Activated CD8-positive, alpha-beta T cell treated with anti-CD3 and anti-CD28 coated beads, Interleukin-2, amount 10 ng/mL, durations not matched to agents 7 days and 5 days (primary cell): ENCODE measurements around the gene AHRR. TPM values are rescaled to one million over a fixed set of nuclear protein-coding genes. Genes with fewer than 3 reads are reported as not detected.
A peak's percentile ranks its signal among the peaks of the same experiment; 100 is the strongest.

Experiments used
- ATAC-seq: fragments of 150-1000 bp; cut with Tn5 transposase; one replicate; pipeline ENCODE4 v1.10.0; 2021; ENCODE audit warnings: moderate library complexity
- CTCF ChIA-PET: fragments of 350-600 bp; sonication (Branson Sonifier 250); formaldehyde crosslinking; loops from one replicate; lab custom pipeline; 2021; ENCODE audit warnings: antibody characterized with exemption; lab: Charles Lee
- POLR2A ChIA-PET: fragments of 350-600 bp; sonication (Branson Sonifier 250); formaldehyde crosslinking; loops from one replicate; lab custom pipeline; 2021; ENCODE audit warnings: antibody characterized with exemption; lab: Charles Lee
- DNase-seq: peaks from one replicate; pipeline ENCODE4 v3.0.0-alpha.2; 2020
- H3K27ac Mint-ChIP-seq: one replicate; pipeline ENCODE4 v1.8.0; 2021; ENCODE audit warnings: mild to moderate bottlenecking, mixed read lengths
- H3K27me3 Mint-ChIP-seq: one replicate; pipeline ENCODE4 v1.8.0; 2021; ENCODE audit warnings: low read depth, mixed read lengths
- H3K36me3 Mint-ChIP-seq: one replicate; pipeline ENCODE4 v1.8.0; 2021; ENCODE audit warnings: low read depth, mixed read lengths
- H3K4me1 Mint-ChIP-seq: one replicate; pipeline ENCODE4 v1.8.0; 2021; ENCODE audit warnings: low read depth, mixed read lengths
- H3K4me3 Mint-ChIP-seq: one replicate; pipeline ENCODE4 v1.8.0; 2021; ENCODE audit warnings: mild to moderate bottlenecking, mixed read lengths
- H3K9me3 Mint-ChIP-seq: one replicate; pipeline ENCODE4 v1.8.0; 2022; ENCODE audit warnings: mixed read lengths; ENCODE audit not compliant: insufficient read depth
- total RNA-seq, 2 experiments: library from RNA; stranded (reverse); gene quantifications; one replicate each; pipeline ENCODE4 v1.2.3, GENCODE V29; 2021

AHRR gene
- total RNA-seq, 2 experiments from 2014 or later = 56.1 to 57.2 TPM

DNA sequence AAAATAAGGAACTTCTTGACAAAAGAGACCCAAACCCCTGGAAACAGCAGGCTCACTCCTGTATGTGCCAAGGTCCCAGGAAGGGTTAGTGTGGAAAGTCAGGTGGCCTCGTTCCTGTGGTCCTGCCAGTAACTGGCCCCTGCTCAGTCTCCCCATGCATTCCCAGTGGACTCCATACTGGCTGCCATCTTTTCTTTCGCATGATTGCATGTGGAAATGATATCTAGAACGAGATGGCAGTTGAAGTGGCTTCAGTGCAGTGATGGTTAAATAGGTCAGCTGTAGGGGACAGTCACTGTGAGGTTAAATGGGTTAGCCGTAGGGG lies 30.4 kb downstream of the AHRR start:
- H3K27me3 Mint-ChIP-seq = no peaks in the 10 kb centered on the region
- H3K9me3 Mint-ChIP-seq = no peaks in the 10 kb centered on the region
- peaks cover 23% of the 10 kb centered on the region for H3K4me1 Mint-ChIP-seq
- H3K36me3 Mint-ChIP-seq = peaks cover 60% of the 10 kb centered on the region
- DNase-seq (no peak), ATAC-seq (no peak)
- H3K4me3 Mint-ChIP-seq = no peak overlapping the region
- CTCF ChIA-PET = interaction anchor here (1.0 kb wide), 1 partner anchor 13 kb away, joined by 3 read pairs; no protein-coding TSS in a partner anchor
- H3K27ac Mint-ChIP-seq = no peak overlapping the region
- POLR2A ChIA-PET = no interaction called here

DNA sequence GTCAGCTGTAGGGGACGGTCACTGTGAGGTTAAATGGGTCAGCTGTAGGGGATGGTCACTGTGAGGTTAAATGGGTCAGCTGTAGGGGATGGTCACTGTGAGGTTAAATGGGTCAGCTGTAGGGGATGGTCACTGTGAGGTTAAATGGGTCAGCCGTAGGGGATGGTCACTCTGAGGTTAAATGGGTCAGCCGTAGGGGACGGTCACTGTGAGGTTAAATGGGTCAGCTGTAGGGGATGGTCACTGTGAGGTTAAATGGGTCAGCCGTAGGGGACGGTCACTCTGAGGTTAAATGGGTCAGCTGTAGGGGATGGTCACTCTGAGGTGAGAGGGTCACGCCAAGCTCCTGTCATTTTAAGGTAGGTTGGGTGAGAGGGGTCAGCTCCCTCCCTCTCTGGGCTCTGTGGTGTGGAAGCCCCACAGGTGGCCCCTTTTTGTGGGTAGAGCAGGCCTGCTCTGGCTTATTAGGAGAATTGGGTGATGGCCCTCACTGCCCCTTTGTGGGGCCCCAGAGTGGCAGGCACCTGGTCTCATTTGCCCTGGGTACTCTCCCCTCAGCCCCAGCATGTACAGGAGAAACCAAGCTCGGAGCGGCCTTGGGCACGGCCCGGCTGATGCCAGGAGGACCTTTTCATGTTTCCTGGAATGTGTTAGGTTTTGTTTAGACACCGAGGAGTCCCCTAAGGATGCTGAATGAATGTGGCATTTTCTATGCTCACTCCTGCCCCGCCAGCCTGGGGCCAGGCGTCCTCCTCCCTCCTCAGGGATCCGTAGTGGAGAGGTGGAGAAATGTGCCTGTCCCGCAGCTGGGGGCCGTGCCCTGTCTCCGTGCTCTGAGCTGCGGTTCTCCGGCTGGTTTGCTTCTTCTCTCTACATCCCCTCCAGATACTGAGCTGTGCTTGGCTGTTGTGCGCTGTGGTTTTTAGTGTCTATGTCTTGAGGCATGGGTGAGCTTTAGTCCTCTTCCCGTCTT lies 31.4 kb downstream of the AHRR start:
- no peak overlapping the region for H3K4me3 Mint-ChIP-seq
- H3K36me3 Mint-ChIP-seq = peaks cover 53% of the 10 kb centered on the region
- peaks cover 17% of the 10 kb centered on the region for H3K4me1 Mint-ChIP-seq
- CTCF ChIA-PET = interaction anchor here (1.1 kb wide), 3 partner anchors 9 to 94 kb away, joined by 3 to 4 read pairs (median 3); no protein-coding TSS in a partner anchor
- no peaks in the 10 kb centered on the region for H3K27me3 Mint-ChIP-seq
- ATAC-seq = peak; percentile 28
- DNase-seq = peak; percentile 20
- no peaks in the 10 kb centered on the region for H3K9me3 Mint-ChIP-seq
- POLR2A ChIA-PET = interaction anchor here (0.6 to 1.6 kb wide), 4 partner anchors 16 to 775 kb away, joined by 3 to 4 read pairs (median 4); no protein-coding TSS in a partner anchor
- H3K27ac Mint-ChIP-seq = no peak overlapping the region

DNA sequence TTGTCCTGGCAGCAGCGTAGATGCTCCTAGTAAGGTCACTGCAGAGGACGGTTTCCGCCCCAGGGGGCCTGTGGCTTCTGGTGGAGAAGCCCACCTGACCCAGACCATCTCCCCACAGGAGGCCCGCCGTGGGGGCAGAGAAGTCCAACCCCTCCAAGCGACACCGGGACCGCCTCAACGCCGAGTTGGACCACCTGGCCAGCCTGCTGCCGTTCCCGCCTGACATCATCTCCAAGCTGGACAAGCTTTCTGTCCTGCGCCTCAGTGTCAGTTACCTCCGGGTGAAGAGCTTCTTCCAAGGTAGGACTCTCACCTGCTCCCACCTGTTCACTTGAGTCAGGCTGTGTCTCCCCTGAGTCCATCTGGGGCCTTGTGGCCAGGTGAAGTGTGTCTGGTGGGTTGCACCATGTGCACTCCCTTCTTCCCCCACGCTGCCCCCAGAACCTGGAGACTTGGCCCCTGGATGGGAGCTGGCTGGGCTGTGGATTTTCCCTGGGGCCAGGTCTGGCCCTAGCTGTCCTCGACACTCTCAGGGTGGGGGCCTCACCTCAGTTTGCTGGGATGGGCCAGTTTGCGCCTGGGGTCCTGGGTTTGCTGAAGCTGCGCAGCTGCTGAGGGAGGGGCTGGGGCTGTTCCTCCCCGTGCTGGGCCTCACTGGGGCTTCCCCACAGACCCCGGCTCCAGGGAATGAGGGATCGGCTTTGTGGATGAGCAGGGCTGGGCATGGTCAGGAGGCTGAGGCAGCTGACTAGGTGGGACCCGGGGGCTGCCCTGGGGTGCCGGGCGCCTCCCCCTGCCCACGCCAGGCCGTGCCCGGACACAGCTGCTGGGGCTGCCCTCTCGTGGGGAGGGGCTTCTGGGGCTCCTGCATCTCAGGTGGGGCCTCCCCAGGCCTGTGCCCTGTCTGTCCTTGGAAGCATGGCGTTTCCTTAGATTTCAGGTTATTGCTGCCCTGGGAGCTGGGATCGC lies 32.4 kb downstream of the AHRR start:
- ChIA-PET CTCF (interaction anchor here (1.1 kb wide), 3 partner anchors 10 to 93 kb away, joined by 3 to 4 read pairs (median 3); no protein-coding TSS in a partner anchor), POLR2A (interaction anchor here (0.6 to 1.6 kb wide), 5 partner anchors 8 to 774 kb away, joined by 3 to 4 read pairs (median 3); no protein-coding TSS in a partner anchor)
- DNase-seq = no peak
- peaks cover 46% of the 10 kb centered on the region for H3K36me3 Mint-ChIP-seq
- no peak overlapping the region for H3K27ac Mint-ChIP-seq
- H3K4me3 Mint-ChIP-seq = no peak overlapping the region
- ATAC-seq = peak; percentile 37
- no peaks in the 10 kb centered on the region for H3K9me3 Mint-ChIP-seq
- peaks cover 12% of the 10 kb centered on the region for H3K4me1 Mint-ChIP-seq
- no peaks in the 10 kb centered on the region for H3K27me3 Mint-ChIP-seq

DNA sequence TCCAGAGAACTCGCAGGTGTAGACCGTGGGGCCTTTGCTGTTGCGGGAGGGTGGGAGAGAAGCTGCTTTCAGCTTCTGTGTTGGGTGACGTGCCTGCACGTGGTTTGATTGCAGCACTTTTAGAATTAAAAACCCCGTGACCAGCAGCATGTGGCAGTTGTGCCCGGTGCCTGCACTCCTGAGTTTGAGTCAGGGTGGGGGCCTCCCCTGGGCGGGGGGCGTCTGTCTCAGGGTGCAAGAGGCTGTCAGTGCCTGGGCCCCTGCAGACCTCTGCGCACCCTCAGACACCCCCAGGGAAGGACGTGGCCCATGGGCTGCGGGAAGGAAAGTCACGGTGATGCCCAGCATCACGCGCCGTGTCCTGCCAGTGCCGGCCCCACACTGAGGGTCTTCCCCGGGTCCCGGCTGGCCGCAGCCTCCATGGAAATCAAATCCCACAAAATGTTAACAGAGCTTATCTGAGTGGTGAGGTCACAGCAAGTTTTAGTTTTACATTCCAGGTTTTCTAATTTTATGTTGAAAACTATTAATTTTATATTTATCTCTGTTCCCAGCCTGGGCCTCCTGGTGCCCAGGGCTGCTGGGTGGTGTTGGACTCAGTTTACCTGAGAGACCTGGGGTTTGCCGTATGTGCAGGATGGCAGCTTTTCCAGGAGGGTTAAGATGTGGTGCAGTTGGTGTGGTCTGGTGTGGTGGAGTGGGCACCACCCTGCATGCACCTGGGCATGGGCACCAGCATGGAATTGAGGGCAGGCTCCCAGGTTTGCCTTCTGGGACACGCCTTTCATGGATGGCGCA lies 33.3 kb downstream of the AHRR start:
- no peak overlapping the region for H3K27ac Mint-ChIP-seq
- no peaks in the 10 kb centered on the region for H3K27me3 Mint-ChIP-seq
- no peak overlapping the region for H3K4me3 Mint-ChIP-seq
- POLR2A ChIA-PET = interaction anchor here (0.8 to 1.6 kb wide), 2 partner anchors 9 to 38 kb away, joined by 3 to 4 read pairs; no protein-coding TSS in a partner anchor
- ATAC-seq (no peak), DNase-seq (no peak)
- peaks cover 12% of the 10 kb centered on the region for H3K4me1 Mint-ChIP-seq
- CTCF ChIA-PET = no interaction called here
- H3K9me3 Mint-ChIP-seq = no peaks in the 10 kb centered on the region
- peaks cover 47% of the 10 kb centered on the region for H3K36me3 Mint-ChIP-seq

DNA sequence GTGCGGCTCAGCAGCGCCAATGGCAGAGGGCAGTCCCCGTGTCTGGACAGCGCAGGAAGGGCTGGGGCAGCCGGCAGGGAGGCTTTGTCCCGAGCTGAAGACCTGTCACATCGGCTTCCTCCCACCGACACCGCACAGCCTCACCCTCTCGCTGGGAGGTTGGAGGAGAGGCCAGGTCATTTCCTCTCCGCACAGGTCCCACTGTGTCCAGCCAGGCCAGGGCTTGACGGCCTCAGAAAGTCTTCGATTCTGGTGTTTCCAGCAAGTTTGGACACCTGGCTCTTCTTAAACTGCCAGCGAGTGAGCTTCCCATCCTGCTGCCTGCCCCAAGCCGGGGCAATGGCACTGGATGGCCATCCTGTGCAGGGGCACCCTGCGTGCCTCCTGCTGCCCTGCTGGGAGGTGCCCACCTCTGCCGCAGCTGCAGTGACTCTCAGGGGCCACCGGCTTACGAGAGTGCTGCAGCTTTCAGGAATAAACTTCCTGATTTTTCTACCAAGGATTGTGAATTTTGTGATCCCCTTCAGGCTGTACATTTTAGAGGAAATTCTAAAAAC lies 33.9 kb downstream of the AHRR start:
- Mint-ChIP-seq H3K27ac (peak overlapping the region; percentile 54), H3K4me3 (no peak overlapping the region), H3K9me3 (no peaks in the 10 kb centered on the region), H3K36me3 (peaks cover 47% of the 10 kb centered on the region), H3K4me1 (peaks cover 8% of the 10 kb centered on the region), H3K27me3 (no peaks in the 10 kb centered on the region)
- ATAC-seq (no peak), DNase-seq (no peak)
- CTCF ChIA-PET = no interaction called here
- POLR2A ChIA-PET = no interaction called here

DNA sequence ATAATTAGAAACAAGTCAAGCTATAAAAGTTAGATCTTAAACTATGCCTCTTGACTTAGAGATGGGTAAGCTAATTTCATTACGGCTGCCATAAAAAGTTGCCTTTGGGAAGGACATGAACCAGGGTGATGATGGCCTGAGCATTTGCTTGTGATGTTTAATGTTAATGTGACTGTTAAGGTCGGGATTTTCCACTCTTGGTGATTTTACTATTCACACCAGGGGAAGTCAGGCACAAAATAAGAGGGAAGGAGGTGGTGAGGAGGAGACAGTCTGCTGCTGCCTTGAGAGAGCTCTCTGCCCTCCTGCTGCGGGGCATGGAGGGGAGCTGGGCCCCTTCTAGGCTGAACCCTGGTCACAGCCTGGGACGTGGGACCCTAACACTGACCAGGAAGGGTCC lies 34.4 kb downstream of the AHRR start:
- no peaks in the 10 kb centered on the region for H3K9me3 Mint-ChIP-seq
- H3K36me3 Mint-ChIP-seq = peaks cover 46% of the 10 kb centered on the region
- ChIA-PET CTCF (no interaction called here), POLR2A (no interaction called here)
- ATAC-seq = no peak
- DNase-seq = no peak
- peaks cover 4% of the 10 kb centered on the region for H3K4me1 Mint-ChIP-seq
- no peak overlapping the region for H3K4me3 Mint-ChIP-seq
- no peaks in the 10 kb centered on the region for H3K27me3 Mint-ChIP-seq
- peak overlapping the region; percentile 54 for H3K27ac Mint-ChIP-seq

DNA sequence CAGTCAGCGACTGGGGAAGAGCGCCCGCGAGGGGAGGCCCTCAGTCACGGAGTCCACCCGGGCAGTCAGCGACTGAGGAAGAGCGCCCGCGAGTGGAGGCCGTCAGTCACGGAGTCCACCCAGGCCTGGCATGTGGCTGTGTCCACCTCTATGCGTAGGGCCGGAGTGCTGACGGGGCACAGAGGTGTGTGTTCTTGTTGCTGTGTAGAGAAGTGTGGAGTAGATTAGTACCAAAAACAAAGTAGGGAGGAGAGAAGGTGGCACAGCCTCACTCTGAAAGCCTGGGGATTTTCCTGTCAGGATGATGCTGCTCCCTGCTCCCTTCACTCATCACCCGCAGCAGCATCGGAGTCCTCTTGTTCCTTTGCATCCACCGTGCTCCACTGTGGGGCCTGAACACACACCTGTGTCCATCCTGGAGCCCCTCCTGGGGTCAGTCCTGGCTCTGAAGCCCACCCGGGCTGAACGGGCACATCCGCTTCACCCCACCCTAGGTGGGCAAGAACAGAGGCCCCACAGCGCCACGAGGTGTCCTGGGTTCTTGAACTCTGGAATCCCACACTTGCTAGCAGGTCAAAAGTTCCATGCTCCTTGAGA lies 37.9 kb downstream of the AHRR start:
- ChIA-PET CTCF (no interaction called here), POLR2A (no interaction called here)
- peaks cover 7% of the 10 kb centered on the region for H3K9me3 Mint-ChIP-seq
- H3K4me1 Mint-ChIP-seq = no peaks in the 10 kb centered on the region
- ATAC-seq (no peak), DNase-seq (no peak)
- H3K27me3 Mint-ChIP-seq = no peaks in the 10 kb centered on the region
- peaks cover 62% of the 10 kb centered on the region for H3K36me3 Mint-ChIP-seq
- H3K27ac Mint-ChIP-seq = no peak overlapping the region
- no peak overlapping the region for H3K4me3 Mint-ChIP-seq

DNA sequence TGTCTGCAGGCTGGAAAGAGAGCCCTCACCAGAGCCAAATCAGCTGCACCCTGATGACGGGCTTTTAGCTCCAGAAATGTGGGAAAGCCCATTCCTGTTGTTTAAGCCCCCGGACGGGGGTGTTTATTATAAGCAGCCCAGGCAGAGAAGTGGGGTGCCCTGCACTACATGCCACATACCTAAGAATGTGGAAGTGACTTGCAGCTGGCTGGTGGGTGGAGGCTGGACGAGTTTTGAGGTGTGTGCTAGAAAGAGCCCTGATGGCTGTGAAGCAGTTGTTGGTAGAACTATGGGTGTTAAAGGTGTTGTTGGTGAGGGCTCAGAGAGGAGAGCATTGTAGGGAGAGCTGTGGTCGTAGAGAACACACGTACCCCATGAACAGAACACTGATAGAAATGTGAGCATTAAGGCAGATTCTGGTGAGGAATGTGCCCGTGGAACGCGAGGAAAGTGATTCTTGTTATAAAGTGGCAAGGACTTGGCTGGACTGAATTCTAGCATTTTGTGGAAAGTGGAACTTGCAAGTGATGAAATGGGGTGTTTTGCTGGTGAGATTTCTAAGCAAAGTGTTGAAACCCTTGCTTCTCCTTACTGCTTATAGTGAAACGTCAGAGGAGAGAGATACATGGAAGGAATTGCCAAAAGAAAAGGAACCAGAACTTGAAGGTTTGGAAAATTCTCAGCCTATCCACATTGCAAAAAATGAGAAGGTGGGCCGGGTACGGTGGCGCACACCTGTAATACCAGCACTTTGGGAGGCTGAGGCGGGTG lies 38.9 kb downstream of the AHRR start:
- DNase-seq (no peak), ATAC-seq (no peak)
- H3K4me3 Mint-ChIP-seq = no peak overlapping the region
- ChIA-PET CTCF (no interaction called here), POLR2A (no interaction called here)
- H3K4me1 Mint-ChIP-seq = no peaks in the 10 kb centered on the region
- no peaks in the 10 kb centered on the region for H3K27me3 Mint-ChIP-seq
- H3K9me3 Mint-ChIP-seq = peaks cover 14% of the 10 kb centered on the region
- peaks cover 64% of the 10 kb centered on the region for H3K36me3 Mint-ChIP-seq
- peak overlapping the region; percentile 27 for H3K27ac Mint-ChIP-seq

DNA sequence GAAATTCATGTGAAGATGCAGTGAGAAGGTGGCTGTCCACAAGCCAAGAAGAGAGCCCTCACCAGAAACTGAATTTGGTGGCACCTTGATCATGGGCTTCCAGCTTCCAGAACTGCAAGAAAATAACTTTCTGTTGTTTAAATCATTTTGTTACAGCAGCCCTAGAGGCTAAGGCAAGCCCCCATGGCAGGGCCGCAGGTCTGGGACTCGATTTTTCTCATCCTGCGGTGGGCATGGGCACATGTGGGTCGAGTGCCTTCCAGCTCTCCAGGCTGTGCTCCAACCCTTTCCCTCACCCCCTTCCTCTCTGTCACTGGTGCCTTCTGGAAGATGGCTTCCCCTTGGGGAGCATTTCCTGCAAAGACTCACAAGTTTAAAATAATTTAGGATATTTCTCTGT lies 40.7 kb downstream of the AHRR start:
- peaks cover 7% of the 10 kb centered on the region for H3K4me1 Mint-ChIP-seq
- H3K9me3 Mint-ChIP-seq = peaks cover 17% of the 10 kb centered on the region
- no peaks in the 10 kb centered on the region for H3K27me3 Mint-ChIP-seq
- peaks cover 67% of the 10 kb centered on the region for H3K36me3 Mint-ChIP-seq
- ChIA-PET POLR2A (no interaction called here), CTCF (interaction anchor here (0.7 to 1.4 kb wide), 3 partner anchors 31 to 46 kb away, joined by 3 read pairs; no protein-coding TSS in a partner anchor)
- no peak overlapping the region for H3K27ac Mint-ChIP-seq
- H3K4me3 Mint-ChIP-seq = no peak overlapping the region
- ATAC-seq = no peak
- no peak for DNase-seq
